ENCODE data around the gene SLC9A6. TPM values are rescaled to one million over a fixed set of nuclear protein-coding genes. Genes with fewer than 3 reads are reported as not detected.

The SLC9A6 gene
- total RNA-seq, 1 donor from 2014 or later: 24.2 TPM

DNA sequence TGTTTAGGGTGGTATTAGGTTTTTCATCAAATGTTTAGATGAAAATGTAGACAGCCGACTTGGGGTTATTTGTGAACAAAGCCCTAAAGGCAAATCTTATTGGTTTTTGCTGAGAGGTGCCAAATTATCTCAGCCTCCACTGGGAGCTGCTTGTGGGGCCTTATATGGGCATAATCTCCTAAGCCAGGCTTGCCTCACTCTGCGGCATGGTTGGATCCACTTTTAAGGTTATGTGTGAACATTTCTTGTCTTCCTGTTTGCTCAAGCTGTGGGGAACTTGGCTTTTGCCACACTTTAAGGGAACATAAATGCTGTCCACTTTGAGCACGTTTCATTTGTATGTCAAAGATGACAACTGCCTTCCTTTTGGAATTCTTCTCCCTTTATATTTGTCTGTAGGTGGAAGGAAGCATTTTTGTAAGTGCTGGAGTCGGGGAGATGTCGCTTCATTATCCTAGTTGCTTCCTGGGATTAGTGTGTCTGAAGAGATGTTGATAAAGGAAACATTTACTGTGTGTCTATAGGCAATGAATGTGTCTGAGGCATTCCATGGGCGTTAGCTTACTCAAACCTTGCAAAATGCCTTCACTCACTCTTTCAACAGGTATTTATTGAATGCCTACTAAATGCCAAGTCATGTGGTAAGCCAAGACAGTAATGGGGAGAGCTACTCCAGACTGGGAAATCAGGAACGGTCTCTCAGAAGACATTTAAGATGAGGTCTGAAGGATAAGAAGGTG is 78.3 kb downstream of the SLC9A6 start:
- TF ChIP-seq, protein P1, sequence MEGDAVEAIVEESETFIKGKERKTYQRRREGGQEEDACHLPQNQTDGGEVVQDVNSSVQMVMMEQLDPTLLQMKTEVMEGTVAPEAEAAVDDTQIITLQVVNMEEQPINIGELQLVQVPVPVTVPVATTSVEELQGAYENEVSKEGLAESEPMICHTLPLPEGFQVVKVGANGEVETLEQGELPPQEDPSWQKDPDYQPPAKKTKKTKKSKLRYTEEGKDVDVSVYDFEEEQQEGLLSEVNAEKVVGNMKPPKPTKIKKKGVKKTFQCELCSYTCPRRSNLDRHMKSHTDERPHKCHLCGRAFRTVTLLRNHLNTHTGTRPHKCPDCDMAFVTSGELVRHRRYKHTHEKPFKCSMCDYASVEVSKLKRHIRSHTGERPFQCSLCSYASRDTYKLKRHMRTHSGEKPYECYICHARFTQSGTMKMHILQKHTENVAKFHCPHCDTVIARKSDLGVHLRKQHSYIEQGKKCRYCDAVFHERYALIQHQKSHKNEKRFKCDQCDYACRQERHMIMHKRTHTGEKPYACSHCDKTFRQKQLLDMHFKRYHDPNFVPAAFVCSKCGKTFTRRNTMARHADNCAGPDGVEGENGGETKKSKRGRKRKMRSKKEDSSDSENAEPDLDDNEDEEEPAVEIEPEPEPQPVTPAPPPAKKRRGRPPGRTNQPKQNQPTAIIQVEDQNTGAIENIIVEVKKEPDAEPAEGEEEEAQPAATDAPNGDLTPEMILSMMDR (IDR thresholded peaks at IDR 0.05): no peak
- TF ChIP-seq EZH2phosphoT487 (IDR thresholded peaks at IDR 0.05) (no peak), EZH2 (IDR thresholded peaks at IDR 0.05) (no peak)
- no peak for DNase-seq (ENCODE audit: low spot score)
- H3K36me3 Mint-ChIP-seq: no peaks in the 10 kb centered on the region
- no peak overlapping the region for H3K27ac Mint-ChIP-seq
- Histone ChIP-seq H3F3A (ENCODE audit: low read depth) (no peaks in the 10 kb centered on the region), H3K4me2 (no peak overlapping the region), H3K36me3 (no peaks in the 10 kb centered on the region), H3K27me3 (no peaks in the 10 kb centered on the region), H3K4me3 (no peak overlapping the region), H3K79me2 (ENCODE audit: low read depth) (no peaks in the 10 kb centered on the region), H3K4me1 (no peaks in the 10 kb centered on the region), H3K9me3 (ENCODE audit: low read depth) (no peaks in the 10 kb centered on the region), H4K20me1 (ENCODE audit: low read depth) (no peaks in the 10 kb centered on the region), H3K9ac (no peak overlapping the region), H2AFZ (replicated peaks) (no peak overlapping the region), H3K27ac (no peak overlapping the region)
- no peaks in the 10 kb centered on the region for H3K9me3 Mint-ChIP-seq
- H3K4me1 Mint-ChIP-seq: peaks cover 9% of the 10 kb centered on the region
- H3K4me3 Mint-ChIP-seq: no peak overlapping the region
- peaks cover 4% of the 10 kb centered on the region for H3K27me3 Mint-ChIP-seq (ENCODE audit: insufficient read depth, low read depth)

DNA sequence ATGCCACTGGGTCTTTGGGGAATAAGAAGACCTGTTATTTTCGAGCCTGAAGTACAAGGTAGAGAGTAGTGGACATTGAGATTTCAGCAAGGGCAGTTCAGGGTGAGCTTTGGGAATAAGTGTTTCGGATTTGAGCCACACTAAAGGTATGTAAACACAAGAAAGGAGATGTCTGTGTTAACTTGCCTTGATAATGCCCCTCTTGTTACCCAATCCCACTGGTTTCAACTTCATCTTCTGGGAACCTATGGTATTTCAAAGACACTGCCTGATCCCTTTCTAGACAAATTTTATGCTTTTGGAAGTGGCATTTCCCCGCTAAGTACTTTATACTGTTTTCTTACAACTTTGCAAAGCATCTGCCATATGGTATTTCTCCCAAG is 79.4 kb downstream of the SLC9A6 start:
- no peak overlapping the region for H3K27ac ChIP-seq
- H3K27me3 ChIP-seq: no peaks in the 10 kb centered on the region
- DNase-seq (ENCODE audit: low spot score): no peak
- no peaks in the 10 kb centered on the region for H3F3A ChIP-seq (ENCODE audit: low read depth)
- Mint-ChIP-seq H3K27ac (no peak overlapping the region), H3K27me3 (ENCODE audit: insufficient read depth, low read depth) (peaks cover 4% of the 10 kb centered on the region), H3K36me3 (no peaks in the 10 kb centered on the region), H3K4me3 (no peak overlapping the region), H3K4me1 (peaks cover 9% of the 10 kb centered on the region), H3K9me3 (no peaks in the 10 kb centered on the region)
- no peak overlapping the region for H3K4me3 ChIP-seq
- H3K9ac ChIP-seq: no peak overlapping the region
- H2AFZ ChIP-seq (replicated peaks): no peak overlapping the region
- no peak overlapping the region for H3K4me2 ChIP-seq
- TF ChIP-seq EZH2phosphoT487 (IDR thresholded peaks at IDR 0.05) (no peak), EZH2 (IDR thresholded peaks at IDR 0.05) (no peak)
- TF ChIP-seq, protein P1 (IDR thresholded peaks at IDR 0.05): no peak
- H3K9me3 ChIP-seq (ENCODE audit: low read depth): no peaks in the 10 kb centered on the region
- no peaks in the 10 kb centered on the region for H3K36me3 ChIP-seq
- no peaks in the 10 kb centered on the region for H3K79me2 ChIP-seq (ENCODE audit: low read depth)
- H3K4me1 ChIP-seq: no peaks in the 10 kb centered on the region
- H4K20me1 ChIP-seq (ENCODE audit: low read depth): no peaks in the 10 kb centered on the region

DNA sequence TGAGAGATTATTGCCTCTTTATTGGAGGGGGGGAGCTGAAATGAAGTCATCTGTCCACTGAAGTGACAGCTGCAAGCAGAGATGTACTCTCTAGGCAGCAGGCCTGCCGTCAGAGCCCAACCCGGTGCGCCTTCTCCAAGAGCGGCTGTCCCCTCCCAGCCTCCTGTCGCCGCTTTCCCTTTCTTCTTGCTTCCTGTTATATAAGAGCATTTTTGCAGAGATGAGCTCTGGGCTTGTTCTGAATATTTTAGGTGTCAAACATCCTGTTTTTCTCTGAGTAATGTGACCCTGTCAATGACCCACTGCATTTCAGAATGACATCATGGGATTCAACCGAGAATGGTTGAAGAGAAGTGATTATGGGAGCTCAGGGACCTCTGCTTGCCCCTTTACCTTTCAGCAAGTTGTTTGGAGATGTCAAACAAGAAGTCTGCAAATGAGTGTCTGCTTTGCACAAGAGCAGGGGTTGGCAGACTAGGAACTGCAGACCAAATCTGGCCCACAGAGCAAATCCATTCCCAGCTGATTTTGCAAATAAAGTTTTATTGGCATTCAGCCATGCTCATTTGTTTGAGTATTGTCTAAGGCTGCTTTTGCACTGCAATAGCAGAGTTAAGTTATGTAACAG is 79.9 kb downstream of the SLC9A6 start:
- Mint-ChIP-seq H3K36me3 (no peaks in the 10 kb centered on the region), H3K27me3 (ENCODE audit: insufficient read depth, low read depth) (peaks cover 4% of the 10 kb centered on the region), H3K27ac (no peak overlapping the region), H3K4me1 (peaks cover 9% of the 10 kb centered on the region), H3K4me3 (no peak overlapping the region), H3K9me3 (no peaks in the 10 kb centered on the region)
- no peaks in the 10 kb centered on the region for H3F3A ChIP-seq (ENCODE audit: low read depth)
- no peak overlapping the region for H3K9ac ChIP-seq
- H3K27ac ChIP-seq: no peak overlapping the region
- DNase-seq (ENCODE audit: low spot score): no peak
- no peaks in the 10 kb centered on the region for H3K36me3 ChIP-seq
- H3K9me3 ChIP-seq (ENCODE audit: low read depth): no peaks in the 10 kb centered on the region
- no peak overlapping the region for H3K4me3 ChIP-seq
- no peak for TF ChIP-seq EZH2 (IDR thresholded peaks at IDR 0.05)
- TF ChIP-seq EZH2phosphoT487 (IDR thresholded peaks at IDR 0.05): no peak
- TF ChIP-seq, protein P1 (IDR thresholded peaks at IDR 0.05): no peak
- no peaks in the 10 kb centered on the region for H3K4me1 ChIP-seq
- no peaks in the 10 kb centered on the region for H4K20me1 ChIP-seq (ENCODE audit: low read depth)
- H3K79me2 ChIP-seq (ENCODE audit: low read depth): no peaks in the 10 kb centered on the region
- H2AFZ ChIP-seq (replicated peaks): no peak overlapping the region
- H3K27me3 ChIP-seq: no peaks in the 10 kb centered on the region
- H3K4me2 ChIP-seq: no peak overlapping the region

Measured in neural progenitor cell (in vitro differentiated cells).